ENCODE results near the gene HOXC4. TPM values are rescaled to one million over a fixed set of nuclear protein-coding genes. Genes with fewer than 3 reads are reported as not detected.

The HOXC4 gene
- total RNA-seq, 3 donors from 2014 or later: 2.3 TPM; not detected in 2

DNA sequence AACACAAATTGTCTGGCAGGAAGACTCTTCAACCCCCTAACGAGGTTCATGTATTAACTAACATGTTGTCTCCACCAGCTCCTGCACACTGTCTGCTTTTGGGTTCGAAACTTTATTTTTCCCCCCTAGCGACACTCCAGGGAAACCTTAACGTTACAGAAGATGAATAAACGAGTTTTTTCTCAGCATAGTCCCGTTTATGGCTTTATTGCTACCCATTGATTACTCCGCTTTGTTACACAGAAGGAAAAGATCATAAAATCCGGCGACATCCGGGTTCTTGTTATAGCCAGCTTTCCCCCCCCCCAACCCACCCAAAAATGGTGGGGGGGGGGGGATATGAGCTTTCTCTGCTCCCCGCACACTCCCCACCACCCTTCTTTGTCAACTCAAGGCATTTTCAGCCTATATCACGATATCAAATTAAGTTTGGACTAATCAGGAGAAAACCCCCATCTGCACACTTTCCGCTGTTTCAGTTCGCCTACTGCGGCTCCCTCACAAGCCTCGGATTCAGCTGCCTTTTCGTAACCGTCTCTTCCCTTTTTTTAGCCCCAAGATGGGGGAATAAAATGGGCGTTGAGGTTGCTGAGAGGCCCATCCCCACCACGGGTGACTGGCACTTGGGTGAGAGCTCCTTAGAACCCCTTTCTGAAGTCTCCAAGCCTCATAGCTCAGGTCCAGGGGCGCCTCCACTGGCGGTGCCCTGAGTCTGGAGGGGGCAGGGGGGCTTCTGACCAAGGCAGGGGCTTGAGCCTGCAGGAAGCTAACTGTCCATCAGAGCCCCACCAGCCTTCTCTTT lies 26.8 kb upstream of the HOXC4 start:
- DNase-seq (no peak), ATAC-seq (peak; percentile 49)
- intact Hi-C loops (cut with DNase I, micrococcal nuclease): loop anchor here in 1 of 2 donors (5.0 kb wide), 1 partner anchor 165 kb away; no protein-coding TSS in a partner anchor
- Histone ChIP-seq H3K9me3 (no peaks in the 10 kb centered on the region), H3K4me1 (ENCODE audit: low read depth) (peaks cover 7% of the 10 kb centered on the region), H3K4me3 (no peak overlapping the region), H3K36me3 (ENCODE audit: low read depth) (no peaks in the 10 kb centered on the region)
- TF ChIP-seq, protein P1, sequence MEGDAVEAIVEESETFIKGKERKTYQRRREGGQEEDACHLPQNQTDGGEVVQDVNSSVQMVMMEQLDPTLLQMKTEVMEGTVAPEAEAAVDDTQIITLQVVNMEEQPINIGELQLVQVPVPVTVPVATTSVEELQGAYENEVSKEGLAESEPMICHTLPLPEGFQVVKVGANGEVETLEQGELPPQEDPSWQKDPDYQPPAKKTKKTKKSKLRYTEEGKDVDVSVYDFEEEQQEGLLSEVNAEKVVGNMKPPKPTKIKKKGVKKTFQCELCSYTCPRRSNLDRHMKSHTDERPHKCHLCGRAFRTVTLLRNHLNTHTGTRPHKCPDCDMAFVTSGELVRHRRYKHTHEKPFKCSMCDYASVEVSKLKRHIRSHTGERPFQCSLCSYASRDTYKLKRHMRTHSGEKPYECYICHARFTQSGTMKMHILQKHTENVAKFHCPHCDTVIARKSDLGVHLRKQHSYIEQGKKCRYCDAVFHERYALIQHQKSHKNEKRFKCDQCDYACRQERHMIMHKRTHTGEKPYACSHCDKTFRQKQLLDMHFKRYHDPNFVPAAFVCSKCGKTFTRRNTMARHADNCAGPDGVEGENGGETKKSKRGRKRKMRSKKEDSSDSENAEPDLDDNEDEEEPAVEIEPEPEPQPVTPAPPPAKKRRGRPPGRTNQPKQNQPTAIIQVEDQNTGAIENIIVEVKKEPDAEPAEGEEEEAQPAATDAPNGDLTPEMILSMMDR (IDR thresholded peaks at IDR 0.05): no peak

DNA sequence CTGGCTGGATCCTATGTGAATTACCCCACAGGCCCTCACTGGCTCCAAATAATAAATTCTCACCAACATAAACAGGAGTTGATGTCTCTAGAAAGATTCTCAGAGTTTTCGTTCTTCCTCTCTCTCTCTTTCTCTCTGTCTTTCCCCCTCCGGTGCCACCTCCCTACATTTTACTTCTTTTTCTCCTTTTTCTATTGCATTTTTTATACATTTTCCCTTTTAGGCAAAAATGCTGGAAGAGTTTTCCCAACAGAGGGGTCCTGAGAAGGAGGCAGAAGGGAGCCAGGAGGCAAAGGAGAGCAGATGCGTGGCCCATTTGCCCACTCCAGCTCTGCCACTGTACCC lies 26.2 kb upstream of the HOXC4 start:
- Histone ChIP-seq H3K9me3 (no peaks in the 10 kb centered on the region), H3K4me3 (no peak overlapping the region), H3K36me3 (ENCODE audit: low read depth) (no peaks in the 10 kb centered on the region), H3K4me1 (ENCODE audit: low read depth) (peaks cover 7% of the 10 kb centered on the region)
- intact Hi-C loops (cut with DNase I, micrococcal nuclease): loop anchor here in 1 of 2 donors (5.0 kb wide), 1 partner anchor 165 kb away; no protein-coding TSS in a partner anchor
- no peak for ATAC-seq
- DNase-seq: no peak
- TF ChIP-seq, protein P1 (IDR thresholded peaks at IDR 0.05): no peak

DNA sequence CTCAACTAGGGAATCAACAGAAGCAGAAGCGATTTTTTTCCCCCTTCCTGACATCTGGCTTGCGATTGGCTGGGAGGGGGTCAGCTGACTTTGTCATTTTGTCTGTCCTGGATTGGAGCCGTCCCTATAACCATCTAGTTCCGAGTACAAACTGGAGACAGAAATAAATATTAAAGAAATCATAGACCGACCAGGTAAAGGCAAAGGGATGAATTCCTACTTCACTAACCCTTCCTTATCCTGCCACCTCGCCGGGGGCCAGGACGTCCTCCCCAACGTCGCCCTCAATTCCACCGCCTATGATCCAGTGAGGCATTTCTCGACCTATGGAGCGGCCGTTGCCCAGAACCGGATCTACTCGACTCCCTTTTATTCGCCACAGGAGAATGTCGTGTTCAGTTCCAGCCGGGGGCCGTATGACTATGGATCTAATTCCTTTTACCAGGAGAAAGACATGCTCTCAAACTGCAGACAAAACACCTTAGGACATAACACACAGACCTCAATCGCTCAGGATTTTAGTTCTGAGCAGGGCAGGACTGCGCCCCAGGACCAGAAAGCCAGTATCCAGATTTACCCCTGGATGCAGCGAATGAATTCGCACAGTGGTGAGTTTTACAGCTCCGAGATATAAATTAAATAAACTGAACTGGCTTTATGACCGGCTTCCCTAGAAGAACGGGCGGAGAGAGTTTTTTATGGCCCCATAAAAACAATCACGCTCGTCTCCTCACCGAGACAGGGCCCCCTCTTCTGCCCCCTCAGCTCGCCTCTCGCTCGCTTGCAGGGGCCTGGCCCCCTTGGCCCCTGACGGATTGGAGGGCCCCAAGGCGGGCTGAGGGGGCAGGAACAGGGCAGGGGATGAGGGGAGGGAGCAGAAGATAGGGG lies 25.1 kb upstream of the HOXC4 start, which contains the start of gene HOXC6:
TSS of gene HOXC6 (plus strand) at position 127 of the 888 bp plus-strand sequence. CDS start at position 209, 82 bp downstream.
- intact Hi-C loops (cut with DNase I, micrococcal nuclease): loop anchor here in 1 of 2 donors (5.0 kb wide), 1 partner anchor 164 kb away; no protein-coding TSS in a partner anchor
- Histone ChIP-seq H3K4me3 (no peak within 1 kb of the TSS), H3K9me3 (no peaks in the 10 kb centered on the region), H3K4me1 (ENCODE audit: low read depth) (peaks cover 11% of the 10 kb centered on the region), H3K36me3 (ENCODE audit: low read depth) (no peaks in the 10 kb centered on the region)
- no peak for DNase-seq
- peak; percentile 68 for ATAC-seq
- TF ChIP-seq, protein P1 (IDR thresholded peaks at IDR 0.05): no peak

DNA sequence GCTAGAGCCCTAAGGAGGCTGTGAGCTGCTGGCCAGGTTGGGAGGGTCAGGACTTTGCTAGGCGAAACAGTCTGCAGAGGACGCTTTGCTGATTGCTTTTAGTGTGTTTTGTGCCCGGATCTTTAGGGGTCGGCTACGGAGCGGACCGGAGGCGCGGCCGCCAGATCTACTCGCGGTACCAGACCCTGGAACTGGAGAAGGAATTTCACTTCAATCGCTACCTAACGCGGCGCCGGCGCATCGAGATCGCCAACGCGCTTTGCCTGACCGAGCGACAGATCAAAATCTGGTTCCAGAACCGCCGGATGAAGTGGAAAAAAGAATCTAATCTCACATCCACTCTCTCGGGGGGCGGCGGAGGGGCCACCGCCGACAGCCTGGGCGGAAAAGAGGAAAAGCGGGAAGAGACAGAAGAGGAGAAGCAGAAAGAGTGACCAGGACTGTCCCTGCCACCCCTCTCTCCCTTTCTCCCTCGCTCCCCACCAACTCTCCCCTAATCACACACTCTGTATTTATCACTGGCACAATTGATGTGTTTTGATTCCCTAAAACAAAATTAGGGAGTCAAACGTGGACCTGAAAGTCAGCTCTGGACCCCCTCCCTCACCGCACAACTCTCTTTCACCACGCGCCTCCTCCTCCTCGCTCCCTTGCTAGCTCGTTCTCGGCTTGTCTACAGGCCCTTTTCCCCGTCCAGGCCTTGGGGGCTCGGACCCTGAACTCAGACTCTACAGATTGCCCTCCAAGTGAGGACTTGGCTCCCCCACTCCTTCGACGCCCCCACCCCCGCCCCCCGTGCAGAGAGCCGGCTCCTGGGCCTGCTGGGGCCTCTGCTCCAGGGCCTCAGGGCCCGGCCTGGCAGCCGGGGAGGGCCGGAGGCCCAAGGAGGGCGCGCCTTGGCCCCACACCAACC lies 23.9 kb upstream of the HOXC4 start:
- Histone ChIP-seq H3K4me3 (no peak overlapping the region), H3K9me3 (no peaks in the 10 kb centered on the region), H3K36me3 (ENCODE audit: low read depth) (no peaks in the 10 kb centered on the region), H3K4me1 (ENCODE audit: low read depth) (peaks cover 14% of the 10 kb centered on the region)
- no peak for DNase-seq
- no peak for ATAC-seq
- TF ChIP-seq, protein P1 (IDR thresholded peaks at IDR 0.05): no peak
- intact Hi-C loops (cut with DNase I, micrococcal nuclease): loop anchor here in 1 of 2 donors (5.0 kb wide), 1 partner anchor 163 kb away; no protein-coding TSS in a partner anchor

DNA sequence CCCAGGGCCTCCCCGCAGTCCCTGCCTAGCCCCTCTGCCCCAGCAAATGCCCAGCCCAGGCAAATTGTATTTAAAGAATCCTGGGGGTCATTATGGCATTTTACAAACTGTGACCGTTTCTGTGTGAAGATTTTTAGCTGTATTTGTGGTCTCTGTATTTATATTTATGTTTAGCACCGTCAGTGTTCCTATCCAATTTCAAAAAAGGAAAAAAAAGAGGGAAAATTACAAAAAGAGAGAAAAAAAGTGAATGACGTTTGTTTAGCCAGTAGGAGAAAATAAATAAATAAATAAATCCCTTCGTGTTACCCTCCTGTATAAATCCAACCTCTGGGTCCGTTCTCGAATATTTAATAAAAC lies 23.2 kb upstream of the HOXC4 start:
- intact Hi-C loops (cut with DNase I, micrococcal nuclease): no loop called here

More for the DNA sequence above, 23.2 kb upstream of the HOXC4 start:
- Histone ChIP-seq H3K36me3 (ENCODE audit: low read depth) (no peaks in the 10 kb centered on the region), H3K4me1 (ENCODE audit: low read depth) (peaks cover 14% of the 10 kb centered on the region), H3K9me3 (no peaks in the 10 kb centered on the region), H3K4me3 (no peak overlapping the region)
- ATAC-seq (no peak), DNase-seq (no peak)
- TF ChIP-seq, protein P1 (IDR thresholded peaks at IDR 0.05): no peak
